Measurements from ENCODE around the gene AQP12A. TPM values are rescaled to one million over a fixed set of nuclear protein-coding genes. Genes with fewer than 3 reads are reported as not detected.

Gene AQP12A
- total RNA-seq, 1 donor from 2014 or later: not detected

DNA sequence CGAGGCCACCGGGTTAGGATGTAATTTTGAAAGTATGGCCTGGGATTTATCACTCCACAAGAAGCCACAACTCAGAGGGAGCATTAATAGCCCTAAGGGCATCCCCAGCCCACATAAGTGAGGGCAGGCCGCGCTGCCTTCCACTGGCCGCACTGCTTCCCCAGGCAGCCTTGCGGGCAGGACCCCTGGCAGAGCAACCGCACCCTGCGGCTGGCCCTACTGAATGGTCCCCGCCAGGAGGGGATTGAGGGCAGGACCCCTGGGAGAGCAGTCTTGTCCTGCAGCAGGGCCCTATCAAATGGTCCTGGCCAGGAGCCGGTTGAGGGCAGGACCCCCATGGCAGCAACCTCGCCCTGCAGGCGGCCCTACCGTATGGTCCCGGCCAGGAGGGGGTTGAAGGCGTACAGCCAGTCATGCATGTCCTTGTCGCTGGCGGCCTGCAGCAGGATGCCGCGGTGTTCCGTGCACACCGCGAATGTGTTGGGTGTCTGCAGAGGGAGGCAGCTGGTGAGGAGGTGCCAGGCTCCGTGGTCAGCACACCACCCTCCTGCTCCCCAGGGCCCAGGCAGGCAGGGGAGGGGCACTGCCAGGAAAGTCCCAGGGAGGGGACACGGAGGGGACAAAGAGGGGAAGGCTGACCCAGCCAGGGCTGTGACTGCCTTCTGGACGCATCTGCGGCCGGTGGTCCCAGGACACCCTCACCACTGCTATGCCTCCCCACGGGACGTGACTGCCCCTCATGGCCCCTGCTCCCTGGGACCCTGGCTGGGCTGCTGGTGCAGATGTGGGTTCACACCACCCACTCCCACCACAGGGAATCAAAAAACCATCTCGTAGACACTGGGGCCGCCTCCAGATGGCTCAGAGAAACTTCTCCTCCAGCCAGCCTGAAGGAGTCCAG lies 26.3 kb downstream of the AQP12A start:
- ATAC-seq: no peak
- DNase-seq (ENCODE audit: low spot score): no peak
- intact Hi-C loops (cut with DNase I): no loop called here

DNA sequence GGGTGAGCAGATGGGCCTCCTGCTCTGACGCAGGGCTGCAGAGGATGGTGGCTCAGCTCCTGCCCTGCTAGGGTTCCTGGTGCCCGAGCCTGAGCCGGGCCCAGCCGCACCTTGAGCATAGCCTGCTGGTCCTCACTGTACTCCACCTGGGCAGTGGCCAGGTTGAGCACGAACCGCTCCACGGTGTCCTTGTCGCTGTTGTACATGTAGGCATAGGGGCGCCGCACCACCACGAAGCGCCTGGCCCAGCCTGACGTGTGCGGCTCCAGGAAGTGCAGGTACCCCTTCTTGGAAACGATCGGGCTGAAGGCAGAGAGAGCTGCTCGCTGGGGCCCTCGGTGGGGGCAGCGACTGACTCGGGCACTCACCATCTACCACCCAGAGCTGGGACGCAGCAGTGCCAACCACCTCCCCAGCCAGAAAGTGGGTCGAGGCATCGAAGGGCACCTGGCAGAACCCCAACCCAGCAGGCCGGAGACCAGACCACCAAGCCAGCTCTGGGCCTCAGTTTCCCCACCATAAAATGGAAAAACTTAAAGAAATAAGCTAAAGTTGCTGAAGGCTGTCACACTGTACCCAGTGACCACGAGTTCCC lies 27.3 kb downstream of the AQP12A start:
- intact Hi-C loops (cut with DNase I): no loop called here

DNA sequence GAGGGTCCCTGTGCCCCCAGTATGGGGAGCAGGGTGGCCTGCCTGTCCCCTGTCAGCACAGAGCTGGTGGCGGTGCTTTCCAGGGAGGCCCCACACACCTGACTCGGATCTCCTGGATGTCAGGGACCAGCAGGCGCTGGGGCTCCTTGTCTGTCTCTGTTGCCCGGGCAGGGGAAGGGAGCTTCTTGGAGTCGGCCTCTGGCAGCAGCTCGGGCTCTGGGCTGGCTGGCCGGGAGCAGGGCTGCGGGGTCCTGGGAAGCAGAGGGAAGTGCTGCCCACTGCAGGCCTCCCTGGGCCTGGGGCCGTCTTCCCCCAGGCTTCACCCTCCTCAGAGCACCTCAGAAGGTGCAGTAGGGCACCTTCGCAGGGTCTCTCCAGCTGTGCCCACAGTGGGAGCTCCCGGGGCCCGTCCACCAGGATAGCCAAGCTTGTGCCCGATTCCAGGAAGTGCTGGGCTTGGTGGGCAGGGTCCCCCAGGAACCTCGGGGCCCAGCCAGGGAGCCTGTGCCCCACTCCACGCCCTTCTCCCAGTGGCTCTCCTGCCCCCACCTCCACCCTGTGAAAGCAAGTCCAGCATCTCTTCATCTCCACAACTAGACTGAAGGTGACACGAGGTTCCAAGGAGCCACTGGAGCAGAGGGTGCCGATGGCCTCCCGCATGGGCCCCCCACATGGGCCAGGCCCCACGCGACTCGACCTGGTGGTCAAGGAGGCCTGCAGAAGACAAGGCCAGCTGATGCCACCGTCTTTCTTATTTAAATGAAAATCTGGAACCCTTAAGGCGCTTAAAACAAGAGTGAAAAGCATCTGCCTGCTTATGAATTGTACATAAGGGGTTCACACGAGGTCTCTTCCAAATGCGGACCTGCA lies 28.2 kb downstream of the AQP12A start:
- no peak for DNase-seq (ENCODE audit: low spot score)
- intact Hi-C loops (cut with DNase I): no loop called here
- ATAC-seq: no peak

More for the DNA sequence above, 27.3 kb downstream of the AQP12A start:
- DNase-seq (ENCODE audit: low spot score) (no peak), ATAC-seq (no peak)

DNA sequence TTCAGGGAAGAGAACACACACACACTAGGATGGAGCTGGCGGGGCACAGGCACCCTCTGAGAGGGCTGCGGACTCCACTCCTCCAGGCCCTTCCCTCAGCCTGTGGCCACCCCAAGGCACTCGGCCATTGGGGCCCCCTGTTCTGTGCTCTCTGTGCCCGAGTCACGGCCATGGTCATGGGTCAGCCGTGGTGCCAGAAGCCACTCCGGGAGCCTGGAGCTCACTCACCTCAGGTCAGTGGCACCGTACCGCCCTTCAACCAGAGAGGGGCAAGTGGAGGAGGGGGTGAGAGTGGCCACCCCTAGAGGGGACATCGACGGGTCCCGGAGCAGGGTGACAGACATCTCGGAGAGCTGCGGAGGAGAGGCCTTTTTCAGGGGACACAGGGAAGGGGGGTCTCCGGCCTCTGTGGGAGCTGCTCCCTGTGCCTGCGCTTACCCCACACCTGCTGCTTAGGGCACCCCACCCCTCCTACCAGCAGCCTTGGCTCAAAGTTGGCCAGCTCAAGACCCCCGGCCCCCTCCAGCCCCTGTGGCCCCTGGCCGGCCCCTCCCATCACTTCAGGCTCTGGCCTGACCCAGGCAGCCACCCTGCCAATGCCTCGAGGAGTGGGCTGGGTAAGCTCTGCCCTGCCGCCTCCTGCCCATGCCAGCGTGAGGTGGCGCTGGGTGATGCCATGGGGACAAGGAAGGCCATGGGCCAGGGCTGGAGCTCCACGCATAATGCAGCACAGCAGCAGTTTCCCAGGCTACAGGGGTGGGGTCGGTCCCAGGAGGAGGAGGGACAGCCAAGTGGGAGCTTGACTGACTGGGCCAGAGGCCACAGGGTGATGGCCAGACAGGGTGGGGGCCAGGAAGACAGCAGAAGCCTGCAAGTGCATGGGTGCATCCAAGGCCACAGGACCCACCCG lies 29.3 kb downstream of the AQP12A start:
- DNase-seq (ENCODE audit: low spot score) (no peak), ATAC-seq (no peak)
- intact Hi-C loops (cut with DNase I): no loop called here

DNA sequence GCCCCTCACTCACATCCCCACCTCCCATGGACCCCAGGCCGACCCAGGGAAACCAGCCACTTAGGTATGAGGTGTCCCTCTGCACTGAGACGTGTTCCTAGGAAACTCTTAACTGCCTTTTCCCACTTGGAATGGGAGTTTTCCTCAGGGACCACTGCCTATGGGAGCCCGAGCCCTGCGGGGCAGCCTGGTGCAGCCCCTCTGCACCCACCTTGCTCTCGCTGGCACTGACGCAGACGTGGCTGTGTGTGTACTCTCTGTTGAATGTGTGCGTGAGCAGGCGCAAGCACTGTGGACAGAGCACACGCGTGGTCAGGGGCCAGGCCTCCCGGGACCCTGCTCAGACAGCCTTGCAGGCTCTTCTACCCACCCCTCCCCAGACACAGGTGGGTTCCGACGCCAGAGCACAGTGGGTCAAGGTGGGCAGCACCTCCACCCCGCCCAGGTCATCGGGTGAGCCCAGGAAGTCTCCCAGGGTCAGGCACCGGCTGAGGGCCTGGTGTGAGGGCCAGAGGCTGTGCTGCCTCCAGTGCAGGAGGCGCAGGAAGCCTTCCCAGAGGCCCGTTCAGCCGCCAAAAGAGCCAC lies 30.0 kb downstream of the AQP12A start:
- no peak for DNase-seq (ENCODE audit: low spot score)
- intact Hi-C loops (cut with DNase I): no loop called here
- no peak for ATAC-seq

DNA sequence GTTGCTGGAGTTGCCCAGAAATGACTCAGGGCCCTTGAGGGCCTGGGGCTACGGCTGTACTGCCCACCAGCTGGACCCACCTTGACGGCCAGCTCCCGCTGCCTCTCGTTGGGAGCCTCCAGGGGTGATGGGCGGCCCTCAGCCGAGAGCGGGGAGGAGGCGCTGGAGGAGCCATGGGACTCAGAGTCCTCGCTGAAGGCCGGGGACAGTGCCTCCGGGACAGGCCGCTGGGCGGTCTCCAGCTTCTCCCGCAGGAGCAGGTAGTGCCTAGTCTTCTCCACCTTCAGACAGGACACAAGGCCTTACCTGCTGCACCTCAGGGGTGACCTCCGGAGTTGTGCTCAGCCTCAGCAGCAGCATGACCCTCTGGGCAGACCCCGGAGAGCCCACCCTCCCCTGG lies 30.7 kb downstream of the AQP12A start:
- ATAC-seq (no peak), DNase-seq (ENCODE audit: low spot score) (no peak)
- intact Hi-C loops (cut with DNase I): no loop called here

DNA sequence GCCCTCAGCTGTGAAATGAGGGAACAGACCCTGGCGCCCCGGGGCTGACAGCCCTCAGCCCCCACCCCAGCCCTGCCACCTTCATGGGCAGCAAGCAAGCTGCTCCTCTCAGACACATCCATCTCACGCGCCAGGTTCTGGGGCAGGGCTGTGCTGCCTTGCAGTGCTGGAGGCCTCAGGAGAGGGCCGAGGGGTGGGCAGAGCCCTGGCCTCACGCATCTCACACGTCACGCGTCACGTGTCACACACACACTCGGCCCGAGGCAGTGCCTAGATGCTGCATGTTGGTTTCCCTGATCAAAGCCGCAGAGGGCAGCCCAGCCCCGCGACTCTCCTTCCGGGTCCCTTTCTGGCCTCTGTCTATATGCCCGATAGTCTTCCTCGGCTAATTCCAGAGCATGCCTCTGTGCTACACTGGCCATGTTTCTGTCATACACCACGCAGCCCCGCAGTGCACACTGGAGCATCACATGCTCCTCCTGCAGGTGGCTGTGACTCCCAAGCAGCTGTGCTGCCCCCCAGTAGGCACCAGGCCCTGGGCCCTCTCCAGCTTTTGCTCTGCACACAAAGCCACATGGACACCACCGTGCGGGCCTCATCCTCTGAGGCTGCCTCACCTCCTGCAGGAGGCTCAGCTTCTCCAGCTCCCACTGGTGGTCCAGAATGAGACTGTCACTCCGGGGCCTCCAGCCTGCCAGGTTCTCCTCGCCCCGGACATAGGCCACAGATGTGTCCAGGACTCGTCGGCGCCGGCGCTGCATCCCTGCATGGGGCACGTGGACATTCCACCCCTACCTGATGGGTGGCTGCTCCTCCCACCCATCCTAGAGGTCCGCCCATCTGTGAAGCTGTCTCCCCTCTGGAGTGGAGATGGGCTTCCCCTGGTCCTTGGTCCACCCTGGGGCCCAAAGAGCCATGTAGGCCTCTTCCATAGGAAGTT lies 31.4 kb downstream of the AQP12A start:
- intact Hi-C loops (cut with DNase I): no loop called here
- DNase-seq (ENCODE audit: low spot score): no peak
- ATAC-seq: no peak

DNA sequence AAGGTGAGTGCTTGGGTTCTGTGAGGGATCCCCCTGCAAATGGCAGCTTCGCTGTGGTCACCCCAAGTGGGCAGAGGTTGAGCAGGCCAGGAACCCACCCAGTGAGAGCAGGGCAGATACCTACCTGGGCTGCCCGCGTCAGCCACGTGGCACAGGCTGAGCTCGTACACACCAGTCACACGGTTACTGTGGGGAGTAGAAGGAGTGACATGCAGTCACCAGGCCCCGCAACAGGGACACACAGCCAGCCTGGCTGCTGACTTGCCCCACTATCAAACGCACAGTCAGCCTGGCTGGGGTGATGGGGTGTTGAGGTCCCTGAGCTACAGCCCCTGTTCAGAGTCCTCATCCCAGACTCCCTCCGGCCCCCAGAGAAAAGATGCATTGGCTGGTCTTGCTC lies 32.2 kb downstream of the AQP12A start:
- no peak for ATAC-seq
- no peak for DNase-seq (ENCODE audit: low spot score)
- intact Hi-C loops (cut with DNase I): no loop called here

DNA sequence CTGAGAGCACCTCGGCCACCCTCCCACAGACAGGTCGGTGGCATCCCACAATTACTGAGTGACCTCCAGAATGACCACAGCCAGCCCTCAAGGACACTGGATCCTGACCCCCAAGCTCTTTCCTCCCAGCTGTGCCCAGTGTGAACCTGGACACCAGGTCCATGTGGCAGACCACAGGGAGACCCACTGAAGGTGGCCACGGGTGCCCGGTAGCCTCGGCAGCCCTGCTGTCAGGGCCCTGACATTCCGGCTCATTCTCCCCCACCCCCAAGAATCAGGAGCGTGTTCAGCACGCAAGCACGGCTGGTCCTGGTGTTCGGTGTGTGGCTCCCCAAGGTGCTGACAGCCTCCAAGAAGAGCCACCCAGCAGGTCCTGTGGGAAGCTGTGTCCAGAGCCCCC lies 32.8 kb downstream of the AQP12A start:
- no peak for DNase-seq (ENCODE audit: low spot score)
- intact Hi-C loops (cut with DNase I): no loop called here
- ATAC-seq: no peak

DNA sequence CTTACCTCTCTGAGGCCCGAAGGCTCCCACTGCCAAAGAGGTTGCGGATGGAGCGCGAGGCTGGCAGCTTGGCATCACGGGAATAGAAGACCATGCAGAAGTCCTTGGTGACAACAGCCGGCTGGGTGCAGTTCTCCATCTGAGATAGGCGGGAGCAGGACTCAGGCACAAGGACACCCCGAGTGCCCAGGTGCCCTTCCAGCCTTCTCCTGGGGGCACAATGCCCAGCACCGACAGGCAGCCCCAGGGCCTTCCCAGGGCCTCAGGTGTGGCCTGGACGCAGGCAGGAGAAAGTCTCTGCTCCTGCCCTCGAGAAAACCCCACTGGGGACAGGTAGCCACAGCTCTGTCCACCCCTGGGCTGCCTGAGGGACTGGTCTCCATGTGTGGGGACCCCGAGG lies 33.6 kb downstream of the AQP12A start:
- intact Hi-C loops (cut with DNase I): no loop called here

DNA sequence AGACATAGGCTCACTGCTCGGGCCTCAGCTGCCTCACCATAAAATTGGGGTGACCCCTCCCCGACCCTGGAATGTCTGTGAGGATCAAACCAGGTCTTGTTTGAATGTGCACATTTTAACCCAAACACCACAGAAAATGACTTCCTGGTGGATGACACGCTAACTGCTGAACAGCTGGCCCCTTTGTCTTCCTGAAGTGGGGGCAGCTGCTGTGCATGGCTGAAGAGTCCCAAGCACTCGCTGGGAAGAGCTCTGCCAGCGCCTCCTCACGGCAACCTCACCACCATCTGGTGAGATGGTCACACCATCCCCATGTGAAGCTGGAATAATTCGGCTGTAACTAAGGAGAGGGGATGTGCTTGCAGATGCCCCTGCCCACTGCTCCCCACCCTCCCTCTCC lies 34.0 kb downstream of the AQP12A start:
- intact Hi-C loops (cut with DNase I): no loop called here
- no peak for ATAC-seq
- DNase-seq (ENCODE audit: low spot score): no peak

More for the DNA sequence above, 33.6 kb downstream of the AQP12A start:
- DNase-seq (ENCODE audit: low spot score) (no peak), ATAC-seq (no peak)

DNA sequence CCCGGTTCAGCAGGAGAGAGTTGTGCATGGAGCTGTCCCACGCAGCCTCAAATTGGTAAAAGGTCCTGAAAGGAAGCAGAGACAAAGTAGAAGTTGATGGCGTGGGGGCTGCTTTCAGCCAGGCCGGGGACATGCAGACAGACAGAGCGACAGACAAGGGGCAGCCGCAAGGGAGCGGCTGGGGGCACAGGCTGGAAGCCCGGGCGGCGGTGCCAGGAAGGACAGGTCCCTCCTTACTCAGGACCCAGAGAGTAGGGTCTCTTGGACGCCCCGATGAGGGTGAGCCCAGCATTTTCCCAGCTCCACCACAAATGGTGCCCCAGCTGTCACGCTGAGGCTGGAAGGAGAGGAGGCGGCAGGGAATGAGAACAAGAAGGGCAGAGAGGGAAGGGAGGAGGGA lies 35.2 kb downstream of the AQP12A start:
- ATAC-seq: no peak
- intact Hi-C loops (cut with DNase I): no loop called here
- no peak for DNase-seq (ENCODE audit: low spot score)

DNA sequence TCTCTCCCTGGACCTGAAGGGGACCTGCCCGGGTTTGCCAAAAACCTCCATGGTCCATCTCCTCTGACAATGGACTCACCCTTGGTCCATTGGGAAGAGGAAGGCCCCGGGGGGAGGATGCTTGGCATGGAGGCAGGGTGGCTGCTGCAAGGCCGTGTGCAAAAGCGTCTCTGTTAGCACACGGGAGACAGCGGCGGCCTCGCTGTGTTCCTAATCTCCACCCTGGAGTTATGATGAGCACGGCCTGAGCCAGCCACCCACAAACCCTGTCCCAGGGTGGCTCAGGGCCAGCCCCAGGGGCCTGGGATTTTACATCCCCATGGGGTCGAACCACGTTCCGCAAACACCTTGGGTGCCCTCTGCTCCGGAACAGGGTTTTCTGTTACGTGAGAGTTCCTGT lies 35.8 kb downstream of the AQP12A start:
- no peak for ATAC-seq
- intact Hi-C loops (cut with DNase I): no loop called here
- DNase-seq (ENCODE audit: low spot score): no peak

DNA sequence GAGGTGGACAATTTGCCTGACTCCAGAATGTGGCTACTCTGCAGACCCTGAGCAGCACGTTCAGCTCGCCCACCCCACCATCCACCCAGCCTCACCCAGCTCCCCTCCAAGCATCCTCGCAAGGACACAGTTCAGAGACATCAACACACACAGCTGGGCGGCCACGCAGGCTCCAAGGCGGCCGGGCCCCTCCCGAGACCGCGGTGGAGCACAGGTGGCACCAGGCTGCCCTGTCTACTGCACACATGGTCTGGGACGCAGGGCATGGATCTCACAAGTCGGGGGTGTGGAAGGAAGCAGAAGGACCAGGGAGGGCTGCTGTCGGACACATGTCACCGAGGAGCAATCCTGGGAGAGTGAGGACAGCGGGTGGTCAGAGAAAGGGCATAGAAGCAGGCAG lies 36.2 kb downstream of the AQP12A start:
- intact Hi-C loops (cut with DNase I): no loop called here
- no peak for DNase-seq (ENCODE audit: low spot score)
- ATAC-seq: no peak

DNA sequence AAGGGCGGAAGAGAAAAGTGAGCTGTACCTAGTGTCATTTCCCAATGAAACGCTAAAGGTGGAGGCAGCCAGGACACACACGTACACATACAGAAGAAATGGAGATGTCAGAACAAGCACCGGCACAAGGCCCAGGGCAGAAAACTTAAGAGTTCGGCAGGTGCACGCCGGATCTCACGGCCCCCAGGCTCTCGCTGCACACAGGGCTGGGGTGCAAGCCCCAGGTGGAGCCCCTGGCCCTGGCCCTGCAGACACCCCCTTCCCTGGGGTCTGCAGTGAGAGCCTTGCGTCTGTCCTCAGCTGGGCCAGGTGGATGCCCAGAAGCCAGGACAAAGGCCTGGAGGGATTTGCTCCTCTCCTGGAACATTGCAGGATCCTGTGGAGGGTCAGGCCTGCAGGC lies 36.7 kb downstream of the AQP12A start:
- intact Hi-C loops (cut with DNase I): no loop called here
- no peak for DNase-seq (ENCODE audit: low spot score)
- ATAC-seq: no peak

DNA sequence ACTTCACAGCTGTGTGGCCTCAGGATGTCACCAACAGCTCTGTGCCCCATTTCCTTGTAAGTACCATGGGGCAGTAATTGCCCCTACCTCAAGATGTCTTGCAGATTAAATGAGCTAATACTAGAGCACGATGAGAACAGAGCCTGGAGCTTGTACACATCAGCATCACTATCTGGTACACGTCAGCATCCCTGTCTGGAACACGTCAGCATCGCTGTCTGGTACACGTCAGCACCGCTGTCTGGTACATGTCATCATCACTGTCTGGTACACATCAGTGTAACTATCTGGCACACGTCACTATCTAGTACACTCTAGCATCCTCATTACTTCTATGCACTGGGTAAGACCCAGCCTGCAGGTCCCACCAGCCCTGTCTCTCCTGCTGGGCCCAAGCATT lies 37.2 kb downstream of the AQP12A start:
- DNase-seq (ENCODE audit: low spot score) (no peak), ATAC-seq (no peak)
- intact Hi-C loops (cut with DNase I): no loop called here

DNA sequence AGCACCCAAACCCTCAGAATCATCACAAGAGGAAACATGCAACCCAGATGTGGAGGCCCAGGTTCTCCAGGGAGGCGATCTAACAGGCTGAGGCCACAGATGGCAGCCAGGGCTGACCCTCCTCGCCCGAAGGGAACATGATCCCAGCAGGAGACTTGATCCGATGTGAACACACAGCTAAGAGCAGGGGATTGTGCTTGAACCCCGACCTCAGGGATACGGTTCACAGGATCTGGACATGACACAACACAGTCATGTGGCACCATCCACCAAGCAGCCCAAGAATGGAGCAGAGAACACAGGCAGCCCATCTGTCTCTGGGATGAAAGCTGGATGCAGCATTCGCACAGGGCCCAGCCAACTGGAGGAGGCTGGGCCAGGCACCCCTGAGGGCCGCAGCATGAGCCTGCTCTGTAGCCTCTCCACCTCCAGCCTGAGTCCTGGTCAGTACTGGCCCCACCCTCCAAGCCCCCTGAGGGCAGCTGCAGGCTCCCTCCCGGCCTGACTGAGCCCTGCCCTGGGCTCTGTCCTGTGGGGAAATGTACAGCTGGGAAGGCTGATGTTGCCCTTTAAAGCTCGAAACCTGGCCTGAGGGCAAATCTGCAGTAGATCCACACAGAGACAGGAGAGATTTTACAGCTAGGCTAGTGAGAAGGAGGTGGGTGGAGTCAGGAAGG lies 39.0 kb downstream of the AQP12A start:
- intact Hi-C loops (cut with DNase I): no loop called here
- DNase-seq (ENCODE audit: low spot score): no peak
- ATAC-seq: peak; percentile 29
